ENCODE measurements around the gene ESPN. TPM values are rescaled to one million over a fixed set of nuclear protein-coding genes. Genes with fewer than 3 reads are reported as not detected.

ESPN gene
- total and polyA plus RNA-seq, 2 of the 8 experiments (the other 6 are each of a cell fraction or from before 2014, with no cell fraction given), result 5.2 to 16.3 TPM

- TF ChIP-seq CTCF (IDR thresholded peaks at IDR 0.05; ENCODE audit: control extremely low read depth in 1 of 3, insufficient read depth in 1 of 3, low read depth in 1 of 3, low read length in 3 of 3) (peak in 2 of 3 experiments; percentile 49 to 82; a peak in 3 of 4 replicates), JUN (IDR thresholded peaks at IDR 0.05; ENCODE audit: low read depth, low read length) (no peak), KDM4A (IDR thresholded peaks at IDR 0.05; ENCODE audit: low read depth, low read length, severe bottlenecking) (peak; percentile 51), POU5F1 (IDR thresholded peaks at IDR 0.05; ENCODE audit: low read depth, low read length) (no peak), TCF12 (IDR thresholded peaks at IDR 0.05; ENCODE audit: low read depth, low read length) (no peak), CTBP2 (IDR thresholded peaks at IDR 0.05; ENCODE audit: borderline replicate concordance, insufficient read depth, insufficient read length, low read length) (no peak), CBX8 (IDR thresholded peaks at IDR 0.05; ENCODE audit: borderline replicate concordance, low read depth, low read length) (no peak), GTF2F1 (IDR thresholded peaks at IDR 0.05; ENCODE audit: borderline replicate concordance, low read depth, low read length) (no peak), ATF2 (IDR thresholded peaks at IDR 0.05; ENCODE audit: low read length) (no peak), CEBPB (IDR thresholded peaks at IDR 0.05; ENCODE audit: low read depth, low read length) (no peak), HDAC2 (IDR thresholded peaks at IDR 0.05; ENCODE audit: borderline replicate concordance in 1 of 2, low read depth in 2 of 2, low read length in 2 of 2) (no peak), SUZ12 (IDR thresholded peaks at IDR 0.05; ENCODE audit: low read length) (peak; percentile 49), TBP (IDR thresholded peaks at IDR 0.05; ENCODE audit: low read depth, low read length) (no peak), TAF7 (optimal IDR thresholded peaks at IDR 0.05; ENCODE audit: borderline replicate concordance, low read depth, low read length) (no peak), EZH2 (IDR thresholded peaks at IDR 0.05; ENCODE audit: low read depth, low read length, severe bottlenecking) (no peak), NRF1 (IDR thresholded peaks at IDR 0.05; ENCODE audit: low read depth, low read length) (peak; percentile 31; the same call in 1 of the 2 replicates), ASH2L (IDR thresholded peaks at IDR 0.05; ENCODE audit: low read length) (no peak), FOSL1 (IDR thresholded peaks at IDR 0.05; ENCODE audit: insufficient read depth, low read depth, low read length) (no peak), RXRA (IDR thresholded peaks at IDR 0.05; ENCODE audit: insufficient read depth, low read depth, low read length) (no peak)
Observed at GRCh38 chr1:6454856-6455751, 30.5 kb downstream of the ESPN start (continued).

Data from H1 (cell line).